NCI-H460 (cell line): ENCODE data around the gene PCP2. TPM values are rescaled to one million over a fixed set of nuclear protein-coding genes. Genes with fewer than 3 reads are reported as not detected.

Experiments
- DNase-seq: peaks from one replicate; pipeline ENCODE4 v3.0.0-alpha.2; 2016; ENCODE audit warnings: low read depth; ENCODE audit errors: extremely low read depth
- polyA plus RNA-seq: library from polyadenylated mRNA; depleted of rRNA; stranded (reverse); fragments of >200 nt; gene quantifications from 2 replicates; pipeline ENCODE4 v1.2.3, GENCODE V29; 2014; cell fraction: nucleus; rRNA removed
- total RNA-seq: library from RNA; depleted of rRNA; stranded (reverse); fragments of >200 nt; shearing (Covaris generic); gene quantifications from 2 replicates; pipeline ENCODE4 v1.2.3, GENCODE V29; 2014; rRNA removed

PCP2 gene
- total RNA-seq = not detected in 2 replicates
- polyA plus RNA-seq = not detected in 2 replicates

DNA sequence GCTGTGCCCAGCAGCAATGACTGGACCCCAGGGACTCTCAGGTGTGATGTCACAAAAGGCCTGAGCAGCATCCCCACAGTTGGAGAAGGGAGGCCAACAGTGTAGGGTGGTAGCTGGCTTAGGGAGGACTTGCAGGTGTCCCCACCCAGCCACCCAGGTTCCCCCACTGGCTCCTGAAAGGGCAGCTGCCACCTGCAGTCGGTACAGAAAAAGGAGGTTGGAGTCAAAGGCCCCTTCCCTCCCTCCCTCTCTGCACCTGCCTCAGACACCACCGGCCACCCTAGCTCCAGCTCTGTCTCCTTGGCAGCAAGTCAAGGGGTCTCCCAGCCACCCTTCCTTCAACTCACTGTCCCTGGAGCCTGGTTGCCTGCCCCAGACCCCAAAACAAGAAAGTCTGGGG is at the start of gene PCP2:
Gene PCP2 (minus strand): TSS at position 22 of the 400 bp plus-strand sequence. CDS start 262 bp downstream, outside the sequence.
- no peak for DNase-seq

DNA sequence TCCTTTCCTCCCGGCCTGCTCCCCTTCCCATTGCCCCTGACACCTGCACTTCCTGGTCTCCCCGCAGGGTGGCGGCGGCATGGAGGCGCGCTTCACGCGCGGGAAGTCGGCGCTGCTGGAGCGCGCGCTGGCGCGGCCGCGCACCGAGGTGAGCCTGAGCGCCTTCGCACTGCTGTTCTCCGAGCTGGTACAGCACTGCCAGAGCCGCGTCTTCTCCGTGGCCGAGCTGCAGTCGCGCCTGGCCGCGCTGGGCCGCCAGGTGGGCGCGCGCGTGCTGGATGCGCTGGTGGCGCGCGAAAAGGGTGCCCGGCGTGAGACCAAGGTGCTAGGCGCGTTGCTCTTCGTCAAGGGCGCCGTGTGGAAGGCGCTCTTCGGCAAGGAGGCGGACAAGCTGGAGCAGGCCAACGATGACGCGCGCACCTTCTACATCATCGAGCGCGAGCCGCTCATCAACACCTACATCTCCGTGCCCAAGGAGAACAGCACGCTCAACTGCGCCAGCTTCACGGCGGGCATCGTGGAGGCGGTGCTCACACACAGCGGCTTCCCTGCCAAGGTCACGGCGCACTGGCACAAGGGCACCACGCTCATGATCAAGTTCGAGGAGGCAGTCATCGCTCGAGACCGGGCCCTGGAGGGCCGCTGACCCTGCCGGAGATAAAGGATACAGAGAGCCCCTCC is 48.8 kb upstream of the PCP2 start:
- no peak for DNase-seq

DNA sequence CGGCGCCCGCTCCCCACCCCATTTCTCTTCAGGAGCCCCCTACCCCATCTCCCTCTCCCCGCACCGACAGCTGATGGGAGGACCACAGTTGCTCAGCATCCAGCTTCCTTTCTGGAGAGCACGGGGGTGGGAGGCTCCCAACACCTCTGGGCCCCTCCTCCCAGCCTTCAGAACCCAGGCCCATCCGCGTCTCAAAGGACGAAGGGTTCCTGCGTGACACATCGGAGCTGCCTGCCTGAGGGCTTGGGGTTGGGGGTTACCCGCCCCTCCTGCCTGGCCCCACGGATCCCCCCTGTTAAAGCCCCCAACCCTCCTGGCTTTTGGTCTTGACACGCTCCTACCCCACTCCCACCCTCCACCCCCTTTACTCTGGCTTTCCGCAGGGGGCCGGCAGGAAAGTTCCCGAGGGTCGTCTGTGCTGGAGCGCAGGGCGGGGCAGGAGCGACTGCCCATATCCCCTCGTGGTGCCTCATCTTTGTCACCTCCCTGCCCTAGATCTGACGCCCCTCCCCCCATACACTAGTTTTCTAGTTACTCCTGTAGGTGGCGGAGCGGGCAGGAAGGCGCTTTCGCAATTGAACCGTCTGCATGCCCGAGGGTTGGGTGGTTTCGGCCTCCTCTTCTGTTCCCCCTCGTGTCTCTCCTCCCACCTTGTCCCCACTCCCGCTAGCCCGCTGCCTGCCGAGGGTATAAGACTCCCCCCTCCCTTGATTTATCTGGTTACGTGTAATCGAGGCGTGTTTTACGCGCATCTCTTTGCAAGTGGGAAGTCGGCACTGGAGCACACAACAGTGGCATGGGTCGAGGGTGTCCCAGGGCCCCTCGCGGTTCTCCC is 48.0 kb upstream of the PCP2 start:
- DNase-seq = peak; percentile 72

DNA sequence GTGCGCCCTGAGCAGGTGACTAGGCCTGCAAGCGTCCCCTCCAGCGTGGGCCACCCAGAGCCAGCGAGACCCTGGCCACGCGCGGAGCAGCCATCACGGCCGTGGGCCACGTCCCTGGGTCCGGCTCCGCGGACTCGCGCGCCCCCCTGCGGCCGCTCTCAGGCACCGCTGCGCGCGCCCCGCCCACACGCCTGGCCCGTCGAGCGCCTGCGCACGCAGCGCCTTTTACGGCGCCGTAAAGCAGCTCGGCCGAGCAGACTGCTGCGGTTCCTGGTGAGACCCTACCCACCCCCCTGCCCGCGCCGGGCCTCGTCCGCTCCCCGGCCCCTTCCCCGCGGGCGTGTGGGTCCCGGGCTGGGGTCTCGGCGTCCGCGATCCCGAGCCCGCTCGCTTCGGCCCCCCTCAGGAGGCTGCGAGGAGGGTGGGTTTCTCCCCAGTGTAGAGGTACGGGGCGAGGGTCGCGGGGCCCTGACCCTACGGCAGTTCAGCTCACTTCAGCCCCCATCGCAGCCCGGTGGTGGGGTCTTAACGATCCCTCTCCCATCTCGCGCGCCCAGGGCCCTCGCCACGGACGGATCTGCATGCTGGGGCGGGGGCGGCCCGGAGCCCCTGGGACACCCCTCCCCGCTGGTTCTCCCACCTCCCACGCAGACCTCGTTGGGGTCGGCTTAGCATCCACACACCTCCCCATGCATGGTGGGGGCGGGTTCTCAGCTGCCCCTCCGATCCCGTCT is 47.3 kb upstream of the PCP2 start, which contains the start of gene TRAPPC5:
Gene TRAPPC5 (plus strand): TSS at position 228 of the 734 bp plus-strand sequence. CDS start 1,421 bp downstream, outside the sequence.
- peak; percentile 66 for DNase-seq

DNA sequence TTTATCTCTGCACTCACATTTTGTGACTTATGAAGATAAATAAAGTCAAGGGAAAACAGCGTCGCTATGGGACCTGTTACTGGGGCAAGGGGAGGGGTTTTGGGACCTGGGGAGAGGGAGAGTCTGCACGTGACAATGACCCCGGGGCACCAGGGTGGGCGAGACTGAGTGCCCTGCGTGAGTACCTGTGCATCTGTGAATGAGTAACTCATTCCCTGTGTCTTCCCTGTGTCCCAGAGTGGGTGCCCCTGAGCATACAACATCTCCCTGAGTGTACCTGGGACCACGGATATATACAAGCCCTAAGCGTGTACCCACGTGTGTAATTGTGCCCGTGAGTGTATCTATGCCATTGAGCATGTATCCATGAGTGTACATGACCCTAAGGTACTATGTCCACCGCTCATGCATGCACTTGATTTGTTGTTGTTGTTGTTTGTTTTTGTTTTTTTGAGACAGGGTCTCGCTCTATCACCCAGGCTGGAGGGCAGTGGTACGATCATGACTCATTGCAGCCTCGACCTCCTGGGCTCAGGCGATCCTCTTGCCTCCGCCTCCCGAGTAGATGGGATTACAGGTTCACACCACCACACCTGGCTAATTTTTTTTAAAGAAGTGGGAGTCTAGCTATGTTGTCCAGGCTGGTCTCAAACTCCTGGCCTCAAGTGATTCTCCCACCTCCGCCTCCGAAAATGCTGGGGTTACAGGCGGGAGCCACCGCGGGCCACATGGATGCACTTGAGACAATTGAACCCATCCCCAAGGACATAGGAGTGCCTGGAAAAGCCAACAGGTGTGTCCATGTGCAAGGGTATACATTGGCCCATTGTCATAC is 46.5 kb upstream of the PCP2 start:
- DNase-seq = no peak

DNA sequence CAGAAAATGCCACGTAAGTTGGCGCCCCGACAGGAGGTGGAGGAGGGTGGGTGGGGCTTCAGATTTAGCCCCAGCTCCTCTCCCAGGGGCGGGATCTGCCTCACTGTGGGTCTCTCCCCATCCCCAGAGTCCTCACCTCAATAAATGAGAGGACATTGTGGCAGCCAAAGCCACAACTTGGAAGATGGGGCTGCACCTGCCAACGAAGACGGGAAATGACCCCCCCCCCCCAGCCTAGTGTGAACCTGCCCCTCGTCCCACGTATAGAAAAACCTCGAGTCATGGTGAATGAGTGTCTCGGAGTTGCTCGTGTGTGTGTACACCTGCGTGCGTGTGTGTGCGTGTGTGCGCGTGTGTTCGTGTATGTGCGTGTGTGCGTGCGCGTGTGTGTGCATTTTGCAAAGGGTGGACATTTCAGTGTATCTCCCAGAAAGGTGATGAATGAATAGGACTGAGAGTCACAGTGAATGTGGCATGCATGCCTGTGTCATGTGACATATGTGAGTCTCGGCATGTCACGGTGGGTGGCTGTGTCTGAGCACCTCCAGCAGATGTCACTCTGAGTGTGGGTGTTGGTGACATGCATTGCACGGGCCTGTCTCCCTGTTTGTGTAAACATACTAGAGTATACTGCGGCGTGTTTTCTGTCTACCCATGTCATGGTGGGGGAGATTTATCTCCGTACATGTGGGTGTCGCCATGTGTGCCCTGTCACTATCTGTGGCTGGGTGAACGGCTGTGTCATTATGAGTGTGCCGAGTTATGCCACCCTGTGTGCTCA is 45.6 kb upstream of the PCP2 start:
- no peak for DNase-seq

DNA sequence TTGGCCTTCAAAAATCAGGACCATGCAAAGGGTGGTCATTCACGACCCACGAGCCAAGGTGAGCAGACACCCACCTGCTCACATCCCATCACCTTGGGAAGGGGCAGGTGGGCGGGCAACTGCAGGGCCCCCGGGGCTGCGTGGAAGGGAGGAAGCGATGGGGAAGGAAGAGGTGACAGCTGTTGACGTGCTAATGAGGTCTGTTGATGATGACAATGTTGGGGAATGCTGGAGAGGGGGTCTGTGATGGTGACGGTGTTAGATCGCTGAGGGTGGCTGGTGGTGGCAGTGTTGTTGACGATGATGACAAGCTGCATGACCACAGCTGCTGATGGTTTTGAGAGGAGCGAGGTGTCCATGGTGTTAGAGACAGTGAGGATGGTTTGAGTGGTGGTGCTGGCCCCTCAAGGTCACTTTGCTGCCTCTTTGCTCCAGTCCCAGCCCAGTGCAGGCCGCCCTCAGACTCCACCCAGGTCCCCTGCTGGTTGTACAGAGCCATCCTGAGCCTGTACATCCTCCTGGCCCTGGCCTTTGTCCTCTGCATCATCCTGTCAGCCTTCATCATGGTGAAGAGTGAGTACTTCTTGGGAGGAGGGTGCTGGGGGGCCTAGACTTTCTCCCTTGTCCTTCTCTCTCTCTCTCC is 44.3 kb upstream of the PCP2 start:
- no peak for DNase-seq

DNA sequence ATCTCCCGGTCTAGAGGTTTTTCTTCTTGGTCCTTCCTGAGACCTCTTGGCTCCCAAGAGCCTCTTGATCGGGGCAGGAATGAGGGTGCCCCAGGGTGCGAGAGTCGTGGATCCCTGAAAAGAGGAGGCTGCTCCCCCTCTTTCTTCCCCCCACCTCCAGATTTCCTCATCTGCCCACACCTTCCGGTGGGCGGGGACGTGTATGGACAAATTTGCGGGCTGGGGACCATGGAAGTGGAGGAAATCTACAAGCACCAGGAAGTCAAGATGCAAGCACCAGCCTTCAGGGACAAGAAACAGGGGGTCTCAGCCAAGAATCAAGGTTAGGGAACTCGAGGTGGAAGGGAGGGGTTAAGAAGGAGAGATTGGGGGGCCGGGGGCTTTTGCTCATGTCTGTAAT is 43.3 kb upstream of the PCP2 start, which contains the start of gene MCEMP1:
Gene MCEMP1 (plus strand): TSS at position 237 of the 400 bp plus-strand sequence. CDS start 31 bp downstream, at position 268.
- DNase-seq = no peak

DNA sequence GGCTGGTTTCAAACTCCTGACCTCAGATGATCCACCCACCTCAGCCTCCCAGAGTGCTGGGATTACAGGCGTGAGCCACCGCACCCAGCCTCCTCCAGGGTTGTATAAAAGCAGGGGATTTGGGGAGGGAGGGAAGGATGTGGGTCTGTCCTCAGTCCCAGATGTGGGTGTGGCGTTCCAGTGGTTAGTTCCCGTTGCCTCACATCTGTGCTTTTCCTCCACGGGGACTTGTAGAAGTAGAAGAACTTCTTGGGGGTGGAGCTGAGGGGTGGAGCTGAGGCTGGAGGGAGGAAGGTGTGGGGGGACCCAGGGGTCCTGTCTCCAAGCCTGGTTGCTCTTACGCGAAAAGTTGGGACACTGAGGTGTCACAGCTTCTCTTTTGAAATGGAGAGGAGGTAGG is 42.9 kb upstream of the PCP2 start:
- no peak for DNase-seq

DNA sequence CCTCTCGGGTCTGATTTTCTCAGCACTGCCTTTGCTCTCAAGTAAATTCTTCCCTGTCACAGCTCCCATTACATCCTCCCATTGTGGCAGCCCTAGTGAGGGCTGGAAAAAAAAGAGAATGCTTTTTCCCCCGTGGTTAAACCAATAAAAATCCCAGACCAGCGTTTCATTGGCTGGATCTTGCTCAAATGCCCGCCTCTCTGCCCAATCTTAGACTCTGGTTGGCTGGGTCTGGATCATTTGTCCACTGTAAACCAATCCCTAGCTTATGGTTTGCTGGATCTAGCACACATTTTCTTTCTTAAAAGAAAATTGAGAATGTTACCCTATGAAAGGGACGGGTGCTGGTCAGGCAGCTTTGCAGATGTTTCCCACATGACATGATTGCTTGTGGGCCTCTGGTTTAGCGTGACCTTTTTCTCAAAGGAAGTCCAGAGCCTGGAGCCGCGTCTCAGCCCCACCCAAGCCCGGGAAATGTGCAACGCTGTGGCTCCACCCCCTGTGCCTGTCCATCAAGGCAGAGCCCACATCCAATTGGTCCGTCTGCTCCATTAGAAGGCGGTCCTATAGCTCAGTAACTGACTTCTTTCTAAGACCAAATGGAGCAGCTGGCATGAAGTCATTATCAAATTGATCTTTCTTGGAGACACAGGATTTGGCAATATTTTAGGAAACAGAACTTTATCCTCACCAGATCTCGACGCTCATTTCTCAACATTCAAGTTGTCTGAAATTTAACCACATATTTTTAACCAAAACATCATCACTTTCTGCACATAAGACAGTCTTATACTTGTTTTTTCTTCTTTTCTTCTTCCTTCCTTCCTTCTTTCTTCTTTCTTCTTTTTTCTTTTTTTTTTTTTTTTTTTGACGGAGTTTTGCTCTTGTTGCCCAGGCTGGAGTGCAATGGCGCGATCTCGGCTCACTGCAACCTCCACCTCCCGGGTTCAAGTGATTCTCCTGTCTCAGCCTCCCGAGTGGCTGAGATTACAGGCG is 40.8 kb upstream of the PCP2 start:
- DNase-seq = peak; percentile 50

DNA sequence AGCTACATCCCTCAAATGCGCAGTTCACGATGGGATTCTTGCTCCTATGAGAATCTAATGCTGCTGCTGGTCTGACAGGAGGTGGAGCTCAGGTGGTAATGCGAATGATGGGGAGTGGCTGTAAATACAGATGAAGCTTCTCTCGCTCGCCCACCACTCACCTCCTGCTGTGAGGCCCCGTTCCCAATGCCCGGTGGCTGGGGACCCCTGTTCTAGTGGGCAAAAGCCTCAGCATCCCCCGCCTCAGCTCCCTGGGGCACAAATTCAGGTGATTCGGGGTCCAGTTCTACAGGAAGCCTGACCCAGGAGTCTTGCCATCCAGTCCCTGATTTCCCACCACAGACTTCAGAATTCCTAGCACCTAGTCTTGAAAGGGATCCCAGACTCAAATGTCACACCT is 39.0 kb upstream of the PCP2 start:
- no peak for DNase-seq

DNA sequence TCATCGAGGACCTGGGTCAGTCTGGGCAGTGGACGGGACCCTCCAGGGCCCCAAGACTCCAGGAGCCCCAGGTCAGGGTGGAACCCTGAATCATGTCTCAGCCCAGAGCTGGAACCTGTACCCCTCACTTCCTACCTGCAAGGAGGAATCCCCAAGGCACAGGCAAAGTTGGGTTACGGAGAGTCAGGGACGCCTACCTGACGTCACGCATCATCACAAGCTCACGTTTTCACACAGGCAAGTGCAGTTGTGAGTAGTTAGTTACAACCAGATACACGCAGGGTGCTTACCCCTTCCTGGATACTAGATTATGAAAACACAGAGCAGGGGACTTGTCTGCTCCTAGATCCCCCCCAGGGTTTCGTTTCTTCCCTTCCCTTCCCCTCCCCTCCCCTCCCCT is 37.3 kb upstream of the PCP2 start:
- no peak for DNase-seq

DNA sequence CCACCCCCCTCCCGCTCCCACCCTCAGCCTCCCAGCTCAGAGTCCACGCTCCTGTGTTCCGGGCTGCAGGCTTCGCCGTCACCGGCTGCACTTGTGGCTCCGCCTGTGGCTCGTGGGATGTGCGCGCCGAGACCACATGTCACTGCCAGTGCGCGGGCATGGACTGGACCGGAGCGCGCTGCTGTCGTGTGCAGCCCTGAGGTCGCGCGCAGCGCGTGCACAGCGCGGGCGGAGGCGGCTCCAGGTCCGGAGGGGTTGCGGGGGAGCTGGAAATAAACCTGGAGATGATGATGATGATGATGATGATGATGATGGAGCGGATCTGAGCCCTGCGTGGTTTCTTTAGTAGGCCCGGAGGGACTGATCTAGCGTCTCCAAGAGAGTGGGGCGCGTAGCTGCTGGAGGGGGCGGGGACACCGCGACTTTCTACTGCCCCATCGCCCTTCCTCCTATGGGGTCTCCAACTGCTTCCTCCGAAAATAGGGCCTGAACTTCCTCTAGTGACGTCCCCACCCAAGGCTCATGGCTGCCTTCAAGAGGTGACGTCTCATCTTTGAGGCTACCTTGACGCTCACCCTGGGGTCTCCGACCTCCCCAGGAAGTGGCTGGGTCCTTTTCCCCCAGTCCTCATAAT is 36.7 kb upstream of the PCP2 start:
- DNase-seq = no peak

DNA sequence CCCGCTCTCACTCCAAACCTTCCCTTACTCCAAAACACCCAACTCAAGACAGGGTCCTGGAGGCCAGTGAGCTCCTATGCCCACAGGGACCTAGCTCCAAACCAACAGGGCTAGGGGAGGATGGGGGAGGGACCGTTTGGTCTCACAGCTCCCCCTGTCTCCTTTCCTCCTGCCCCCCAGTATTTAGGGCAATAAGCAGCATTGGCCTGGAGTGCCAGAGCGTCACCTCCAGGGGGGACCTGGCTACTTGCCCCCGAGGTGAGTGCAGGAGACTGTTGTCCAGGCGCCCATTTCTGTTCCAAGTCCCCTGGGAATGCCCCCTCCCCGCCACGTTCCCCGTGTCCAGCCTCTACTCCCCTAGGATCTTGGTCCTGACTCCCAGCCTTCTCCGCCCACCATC is 36.1 kb upstream of the PCP2 start:
- no peak for DNase-seq

DNA sequence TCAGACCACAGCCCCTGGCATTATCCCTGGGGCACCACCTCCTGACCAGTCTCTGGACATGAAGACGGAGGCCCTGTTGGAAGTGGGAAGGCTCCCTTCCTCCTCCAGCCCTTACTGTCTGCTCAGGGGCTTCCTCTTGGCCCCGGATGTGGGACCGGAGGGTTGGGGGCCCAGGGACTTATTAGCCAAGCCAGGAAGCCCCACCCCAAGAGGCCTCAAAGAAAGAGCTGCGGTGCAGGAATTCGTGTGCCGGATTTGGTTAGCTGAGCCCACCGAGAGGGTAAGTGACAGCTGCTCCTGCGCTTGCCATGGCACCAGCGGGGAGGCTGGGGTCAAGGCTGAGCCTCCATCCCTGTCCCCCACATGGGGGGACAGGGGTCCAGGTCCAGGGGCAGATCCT is 35.3 kb upstream of the PCP2 start, which contains the start of gene RETN:
Gene RETN (plus strand): TSS at position 208 of the 400 bp plus-strand sequence. CDS start 278 bp downstream, outside the sequence.
- no peak for DNase-seq

DNA sequence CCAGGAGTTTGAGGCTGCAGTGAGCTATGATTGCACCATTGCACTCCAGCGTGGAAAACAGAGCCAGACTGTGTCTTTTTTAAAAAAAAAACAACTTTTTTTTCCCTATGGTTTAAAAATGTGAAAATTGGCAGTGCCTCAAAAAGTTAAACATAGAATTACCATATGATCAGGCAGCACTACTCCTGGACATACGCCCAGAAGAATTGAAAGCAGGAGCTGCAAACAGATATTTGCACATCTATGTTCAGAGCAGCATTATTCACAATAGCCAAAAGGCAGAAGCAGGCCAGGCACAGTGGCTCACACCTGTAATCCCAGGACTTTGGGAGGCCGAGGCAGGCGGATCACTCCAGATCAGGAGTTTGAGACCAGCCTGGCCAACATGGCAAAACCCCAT is 31.6 kb upstream of the PCP2 start:
- DNase-seq = no peak

DNA sequence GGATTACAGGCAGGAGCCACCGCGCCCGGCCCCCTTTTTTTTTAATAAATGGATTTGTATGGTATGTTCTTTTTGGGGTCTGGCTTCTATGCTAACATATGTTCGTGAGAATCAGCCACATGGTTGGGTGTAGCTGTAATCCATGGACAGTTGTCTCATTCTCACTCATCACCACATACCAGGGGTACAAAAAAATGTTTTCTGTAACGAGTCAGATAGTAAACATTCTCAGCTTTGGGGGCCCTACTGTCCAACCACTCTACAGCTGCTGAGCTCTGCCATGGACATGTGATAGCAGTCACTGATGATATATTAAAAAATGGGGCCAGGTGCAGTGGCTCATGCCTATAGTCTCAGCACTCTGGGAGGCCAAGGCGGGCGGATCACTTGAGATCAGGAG is 30.2 kb upstream of the PCP2 start:
- DNase-seq = no peak
